ENCODE results near the gene DLG5. TPM values are rescaled to one million over a fixed set of nuclear protein-coding genes. Genes with fewer than 3 reads are reported as not detected.
A peak's percentile ranks its signal among the peaks of the same experiment; 100 is the strongest.

DLG5 gene
- total and polyA plus RNA-seq, 9 of the 15 experiments (the other 6 are each of a cell fraction or from before 2014, with no cell fraction given): 1.4 to 26.8 (median 11.2) TPM

DNA sequence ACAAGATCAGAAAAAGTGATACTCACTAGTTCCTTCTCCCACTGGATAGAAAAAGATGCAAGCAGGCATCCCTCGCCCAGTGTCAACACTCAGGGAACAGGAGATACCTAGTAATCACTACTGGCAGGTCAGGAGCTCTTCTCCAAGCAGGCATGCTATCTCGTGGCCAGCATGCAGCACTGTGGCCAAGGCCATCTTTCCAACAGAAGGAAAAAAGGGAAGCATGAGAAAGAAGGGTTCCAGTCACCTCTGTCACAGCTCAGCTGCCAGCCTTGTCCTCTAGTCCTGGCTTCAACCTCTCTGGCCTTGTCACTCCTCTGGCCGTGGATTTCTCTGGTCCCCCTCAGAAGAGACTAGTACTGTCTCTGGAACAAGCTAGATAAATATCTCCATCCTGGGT is 45.3 kb downstream of the DLG5 start:
- H3K9me3 ChIP-seq (replicated peaks; ENCODE audit: control insufficient read depth, insufficient read depth, low read depth, low read length): no peaks in the 10 kb centered on the region
- H2AFZ ChIP-seq (ENCODE audit: low read depth, low read length): no peak overlapping the region
- CTCF ChIA-PET (ENCODE audit: low intra/inter-chr PET ratio): no interaction called here
- H3K9me1 ChIP-seq (ENCODE audit: control insufficient read depth, insufficient read depth, low read length): peaks cover 7% of the 10 kb centered on the region
- TF ChIP-seq CBFA2T3 (IDR thresholded peaks at IDR 0.05): 0 out of 2 replicates have a peak, but pooled peaks have one; percentile 6
- TF ChIP-seq ZBTB7A (IDR thresholded peaks at IDR 0.05; ENCODE audit: borderline replicate concordance, control insufficient read depth, low read depth, low read length): no peak
- H4K20me1 ChIP-seq (replicated peaks; ENCODE audit: control insufficient read depth, insufficient read depth, low read length): peaks cover 34% of the 10 kb centered on the region
- H3K4me3 ChIP-seq: no peak overlapping the region
- POLR2A ChIA-PET: interaction anchor here (0.5 to 2.2 kb wide), 7 partner anchors 9 to 964 kb away, joined by 3 to 7 read pairs (median 3); no protein-coding TSS in a partner anchor
- BruUV-seq (replicated peaks): no TSS peak
- peaks cover 4% of the 10 kb centered on the region; the same call in 1 of the 3 replicates for H3K36me3 ChIP-seq (ENCODE audit: control insufficient read depth, insufficient read depth, low read length)
- H3K4me1 ChIP-seq (replicated peaks in 1 of 2; ENCODE audit: control insufficient read depth in 2 of 2, insufficient read depth in 2 of 2, low read length in 2 of 2): peaks cover 0 to 6% of the 10 kb centered on the region in 2 experiments; a peak in 3 of 5 replicates
- H3K27ac ChIP-seq (ENCODE audit: extremely low read depth, low read depth, low read length): no peak overlapping the region
- no peak for ATAC-seq
- no peak overlapping the region for H3K9ac ChIP-seq (ENCODE audit: insufficient read depth in 1 of 2, low read depth in 2 of 2, low read length in 2 of 2)
- H3K79me2 ChIP-seq (ENCODE audit: control insufficient read depth, insufficient read depth, low read length): peaks cover 3% of the 10 kb centered on the region; the same call in 2 of the 3 replicates
- H3K27me3 ChIP-seq (ENCODE audit: control insufficient read depth in 2 of 2, insufficient read depth in 2 of 2, low read length in 2 of 2): no peaks in the 10 kb centered on the region
- H3K4me2 ChIP-seq (ENCODE audit: insufficient read depth, low read length): no peak overlapping the region
- FAIRE-seq: peak; percentile 48
- intact Hi-C loops (cut with micrococcal nuclease) (no loop called here), in situ Hi-C loops (cut with MboI) (no loop called here)
- whole genome bisulfite sequencing (ENCODE audit: insufficient coverage, low coverage, missing lambda C conversion rate): 55% methylated on average over 3 of the region's 3 CpGs
- no peak for DNase-seq (ENCODE audit: extremely low read depth in 1 of 4, low spot score in 3 of 4)

GRCh38 chr10:77879710-77880109 is 46.8 kb downstream of the DLG5 start:
- in situ Hi-C loops (cut with MboI): no loop called here
- Histone ChIP-seq H3K27me3 (ENCODE audit: control insufficient read depth in 2 of 2, insufficient read depth in 2 of 2, low read length in 2 of 2) (no peaks in the 10 kb centered on the region), H4K20me1 (replicated peaks; ENCODE audit: control insufficient read depth, insufficient read depth, low read length) (peaks cover 27% of the 10 kb centered on the region), H3K9me1 (ENCODE audit: control insufficient read depth, insufficient read depth, low read length) (peaks cover 7% of the 10 kb centered on the region), H3K4me3 (no peak overlapping the region), H3K9me3 (replicated peaks; ENCODE audit: control insufficient read depth, insufficient read depth, low read depth, low read length) (no peaks in the 10 kb centered on the region), H3K9ac (ENCODE audit: insufficient read depth in 1 of 2, low read depth in 2 of 2, low read length in 2 of 2) (no peak overlapping the region), H3K27ac (ENCODE audit: extremely low read depth, low read depth, low read length) (no peak overlapping the region), H3K36me3 (ENCODE audit: control insufficient read depth, insufficient read depth, low read length) (peaks cover 4% of the 10 kb centered on the region; the same call in 1 of the 3 replicates), H3K4me1 (replicated peaks in 1 of 2; ENCODE audit: control insufficient read depth in 2 of 2, insufficient read depth in 2 of 2, low read length in 2 of 2) (peaks cover 0 to 6% of the 10 kb centered on the region in 2 experiments; a peak in 3 of 5 replicates), H3K79me2 (ENCODE audit: control insufficient read depth, insufficient read depth, low read length) (peaks cover 3% of the 10 kb centered on the region), H2AFZ (ENCODE audit: low read depth, low read length) (no peak overlapping the region), H3K4me2 (ENCODE audit: insufficient read depth, low read length) (no peak overlapping the region)
- intact Hi-C loops (cut with micrococcal nuclease): no loop called here
- peak; percentile 35 for FAIRE-seq
- POLR2A ChIA-PET: interaction anchor here (0.5 to 0.8 kb wide), 2 partner anchors 32 to 95 kb away, joined by 3 read pairs; no protein-coding TSS in a partner anchor
- no peak for DNase-seq (ENCODE audit: extremely low read depth in 1 of 4, low spot score in 3 of 4)
- ATAC-seq: no peak
- BruUV-seq (replicated peaks): no TSS peak
- 58% methylated on average over 3 of the region's 3 CpGs for WGBS (ENCODE audit: insufficient coverage, low coverage, missing lambda C conversion rate)
- peak; percentile 57; the same call in 1 of the 2 replicates for TF ChIP-seq ESRRA (IDR thresholded peaks at IDR 0.05; ENCODE audit: borderline replicate concordance, low read depth)
- no peak for TF ChIP-seq RBM14 (IDR thresholded peaks at IDR 0.05; ENCODE audit: borderline replicate concordance, insufficient read depth, low read depth, low read length)
- CTCF ChIA-PET (ENCODE audit: low intra/inter-chr PET ratio): no interaction called here
